Ascending aorta (tissue), 2 donors: ENCODE results near the gene ABI3. TPM values are rescaled to one million over a fixed set of nuclear protein-coding genes. Genes with fewer than 3 reads are reported as not detected.
A peak's percentile ranks its signal among the peaks of the same experiment; 100 is the strongest.
"Not testable (repeated sequence)": the region's sequence is repeated elsewhere in the genome, so short reads cannot be mapped to it uniquely, and the experiment has no call there.

Source experiments
- DNase-seq, 2 donors: peaks; one replicate each; pipeline ENCODE4 v3.0.0-alpha.2; 2019; ENCODE audit warnings: low spot score in 2 of 2
- H3K27ac ChIP-seq, 2 donors: fragments of 200-600 bp; sonication (generic); one replicate each; pipeline ENCODE4 v1.5.1; 2016 to 2017; ENCODE audit warnings: mild to moderate bottlenecking in 1 of 2
- H3K27me3 ChIP-seq: fragments of 200-600 bp; sonication (generic); one replicate; pipeline ENCODE4 v1.5.1; 2017
- H3K36me3 ChIP-seq, 2 donors: fragments of 200-600 bp; sonication (generic); one replicate each; pipeline ENCODE4 v1.5.1; 2016
- H3K4me1 ChIP-seq, 2 donors: fragments of 200-600 bp; sonication (generic); one replicate each; pipeline ENCODE4 v1.5.1; 2016 to 2017; ENCODE audit warnings: mild to moderate bottlenecking in 1 of 2
- H3K4me3 ChIP-seq, 2 donors: fragments of 200-600 bp; sonication (generic); one replicate each; pipeline ENCODE4 v1.5.1; 2016 to 2017; ENCODE audit warnings: mild to moderate bottlenecking in 1 of 2
- H3K9me3 ChIP-seq, 2 donors: fragments of 200-600 bp; sonication (generic); one replicate each; pipeline ENCODE4 v1.5.1; 2016
- intact Hi-C: fragments of 100-400 bp; cut with DNase I; formaldehyde crosslinking; loops from one replicate; pipeline ENCODE4 v1.15.1; 2023
- total RNA-seq: library from RNA; depleted of rRNA; stranded (reverse); fragments of >200 nt; gene quantifications from one replicate; pipeline ENCODE4 v1.1.0, GENCODE V29; 2016
- TF ChIP-seq, protein P1 (sequence below), 3 experiments: fragments of 200-600 bp in 2 of 3; fragments of 450-650 bp in 1 of 3; sonication (generic) in 2 of 3; IDR thresholded peaks; one replicate each; pipeline ENCODE4 v1.5.1; 2016 to 2019; ENCODE audit warnings: antibody characterized with exemption in 3 of 3, mild to moderate bottlenecking in 1 of 3, moderate library complexity in 1 of 3

Gene ABI3
- total RNA-seq, 1 donor from 2014 or later: 35.1 TPM

GRCh38 chr17:49180303-49180702 lies 30.2 kb upstream of the ABI3 start:
- H3K9me3 ChIP-seq: peaks cover 13 to 20% of the 10 kb centered on the region in 2 donors
- H3K4me1 ChIP-seq: no peaks in the 10 kb centered on the region
- TF ChIP-seq, protein P1, sequence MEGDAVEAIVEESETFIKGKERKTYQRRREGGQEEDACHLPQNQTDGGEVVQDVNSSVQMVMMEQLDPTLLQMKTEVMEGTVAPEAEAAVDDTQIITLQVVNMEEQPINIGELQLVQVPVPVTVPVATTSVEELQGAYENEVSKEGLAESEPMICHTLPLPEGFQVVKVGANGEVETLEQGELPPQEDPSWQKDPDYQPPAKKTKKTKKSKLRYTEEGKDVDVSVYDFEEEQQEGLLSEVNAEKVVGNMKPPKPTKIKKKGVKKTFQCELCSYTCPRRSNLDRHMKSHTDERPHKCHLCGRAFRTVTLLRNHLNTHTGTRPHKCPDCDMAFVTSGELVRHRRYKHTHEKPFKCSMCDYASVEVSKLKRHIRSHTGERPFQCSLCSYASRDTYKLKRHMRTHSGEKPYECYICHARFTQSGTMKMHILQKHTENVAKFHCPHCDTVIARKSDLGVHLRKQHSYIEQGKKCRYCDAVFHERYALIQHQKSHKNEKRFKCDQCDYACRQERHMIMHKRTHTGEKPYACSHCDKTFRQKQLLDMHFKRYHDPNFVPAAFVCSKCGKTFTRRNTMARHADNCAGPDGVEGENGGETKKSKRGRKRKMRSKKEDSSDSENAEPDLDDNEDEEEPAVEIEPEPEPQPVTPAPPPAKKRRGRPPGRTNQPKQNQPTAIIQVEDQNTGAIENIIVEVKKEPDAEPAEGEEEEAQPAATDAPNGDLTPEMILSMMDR (IDR thresholded peaks at IDR 0.05): peak; percentile 58 to 76 (median 69)
- intact Hi-C loops: loop anchor here (1.0 kb wide), 1 partner anchor 47 kb away; no protein-coding TSS in a partner anchor
- no peaks in the 10 kb centered on the region for H3K27me3 ChIP-seq
- H3K27ac ChIP-seq: no peak overlapping the region
- peak in 1 of 2 donors; percentile 72 for DNase-seq
- H3K4me3 ChIP-seq: no peak overlapping the region
- no peaks in the 10 kb centered on the region for H3K36me3 ChIP-seq

DNA sequence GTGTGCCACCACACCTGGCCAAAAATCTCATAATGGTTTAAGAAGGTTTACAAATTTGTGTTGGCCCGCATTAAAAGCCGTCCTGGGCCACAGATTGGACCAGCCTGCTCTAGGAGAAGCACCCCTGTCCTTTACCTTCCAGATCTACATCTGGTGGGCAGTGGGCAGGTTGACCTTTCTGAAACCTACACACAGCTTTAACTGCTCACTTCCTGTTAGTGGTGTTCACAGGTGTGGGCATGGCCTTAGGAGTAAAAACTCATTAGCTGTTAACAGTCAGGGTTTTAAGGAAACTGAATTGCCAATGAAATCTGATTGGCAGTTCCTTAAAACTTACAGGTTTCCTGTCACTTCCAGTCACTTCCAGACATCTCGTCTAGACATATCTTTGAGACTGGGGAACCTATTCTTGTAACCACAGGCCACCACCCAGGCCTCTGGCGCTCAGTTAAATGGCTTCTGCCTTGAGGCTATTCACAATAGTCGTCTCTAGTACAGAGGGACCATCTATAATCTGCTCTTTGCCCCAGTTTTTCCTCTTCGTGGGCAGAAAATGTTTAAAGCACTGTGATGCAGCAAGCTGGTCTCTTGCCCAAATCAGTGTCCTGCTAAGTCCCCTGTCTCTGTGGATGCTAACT lies 29.4 kb upstream of the ABI3 start:
- intact Hi-C loops: loop anchor here (1.0 kb wide), 1 partner anchor 46 kb away; no protein-coding TSS in a partner anchor
- no peak overlapping the region for H3K27ac ChIP-seq

DNA sequence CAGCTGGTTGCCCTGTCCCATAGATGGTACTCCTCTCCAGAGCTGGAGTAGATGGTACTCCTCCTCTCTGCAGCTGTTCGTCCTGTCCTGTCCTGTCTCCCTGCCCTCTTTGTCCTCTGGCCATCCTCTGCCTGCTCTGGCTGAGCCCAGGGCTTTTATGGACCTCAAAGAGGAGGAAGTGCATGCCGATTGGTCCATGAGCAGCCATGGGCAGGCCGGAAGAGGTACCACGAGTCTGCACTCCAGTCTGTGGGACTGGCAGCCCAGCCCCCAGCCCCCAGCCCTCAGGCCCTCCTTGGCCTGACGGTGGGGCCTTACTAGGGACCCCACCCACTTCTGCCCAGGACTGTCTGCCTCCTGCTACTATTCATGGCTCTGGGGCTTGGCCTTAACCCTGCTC lies 27.2 kb upstream of the ABI3 start:
- H3K4me3 ChIP-seq: no peak overlapping the region
- no peaks in the 10 kb centered on the region for H3K4me1 ChIP-seq
- intact Hi-C loops: no loop called here
- DNase-seq: no peak
- H3K27ac ChIP-seq: no peak overlapping the region
- TF ChIP-seq, protein P1 (IDR thresholded peaks at IDR 0.05): no peak
- no peaks in the 10 kb centered on the region for H3K9me3 ChIP-seq
- H3K27me3 ChIP-seq: no peaks in the 10 kb centered on the region
- H3K36me3 ChIP-seq: no peaks in the 10 kb centered on the region

More for the DNA sequence above, 29.4 kb upstream of the ABI3 start:
- Histone ChIP-seq H3K4me3 (no peak overlapping the region), H3K4me1 (no peaks in the 10 kb centered on the region), H3K9me3 (peaks cover 5 to 11% of the 10 kb centered on the region in 2 donors), H3K27me3 (no peaks in the 10 kb centered on the region), H3K36me3 (no peaks in the 10 kb centered on the region)
- TF ChIP-seq, protein P1 (IDR thresholded peaks at IDR 0.05): no peak
- DNase-seq: no peak

GRCh38 chr17:49183801-49184200 lies 26.7 kb upstream of the ABI3 start:
- Histone ChIP-seq H3K27ac (no peak overlapping the region), H3K4me3 (no peak overlapping the region), H3K4me1 (no peaks in the 10 kb centered on the region), H3K36me3 (no peaks in the 10 kb centered on the region), H3K9me3 (no peaks in the 10 kb centered on the region), H3K27me3 (no peaks in the 10 kb centered on the region)
- DNase-seq: no peak
- intact Hi-C loops: no loop called here
- TF ChIP-seq, protein P1 (IDR thresholded peaks at IDR 0.05): no peak

- DNase-seq, H3K27me3 ChIP-seq, H3K4me1 ChIP-seq, H3K9me3 ChIP-seq, intact Hi-C loops, H3K27ac ChIP-seq, H3K36me3 ChIP-seq, H3K4me3 ChIP-seq: not testable (repeated sequence)
Measured at GRCh38 chr17:49184522-49184921, 26.0 kb upstream of the ABI3 start.

- H3K36me3 ChIP-seq, H3K4me1 ChIP-seq, DNase-seq, H3K27me3 ChIP-seq, intact Hi-C loops, H3K9me3 ChIP-seq, H3K27ac ChIP-seq, H3K4me3 ChIP-seq: not testable (repeated sequence)
Measured at GRCh38 chr17:49185381-49185780, 25.1 kb upstream of the ABI3 start.
